MV-4-11 (cell line): ENCODE results near the gene DAP.
"Not testable (repeated sequence)": the region's sequence is repeated elsewhere in the genome, so short reads cannot be mapped to it uniquely, and the experiment has no call there.

Experiments used
- DNase-seq: peaks from one replicate; lab custom pipeline; 2025; lab: John Stamatoyannopoulos, UW

The DAP gene

GRCh38 chr5:10734037-10734709 lies 26.9 kb downstream of the DAP start:
- no peak for DNase-seq

GRCh38 chr5:10733426-10733825 lies 27.6 kb downstream of the DAP start:
- DNase-seq = no peak

GRCh38 chr5:10731913-10732312 lies 29.1 kb downstream of the DAP start:
- peak; percentile 38 for DNase-seq

GRCh38 chr5:10730043-10730351 lies 31.0 kb downstream of the DAP start:
- DNase-seq = no peak

- peak; percentile 94 for DNase-seq
Observed at GRCh38 chr5:10729320-10730042, 31.6 kb downstream of the DAP start.

- no peak for DNase-seq
Observed at GRCh38 chr5:10728679-10729078, 32.4 kb downstream of the DAP start.

- DNase-seq = no peak
Observed at GRCh38 chr5:10727861-10728260, 33.2 kb downstream of the DAP start.

- DNase-seq = no peak
Observed at GRCh38 chr5:10726913-10727517, 34.0 kb downstream of the DAP start.

GRCh38 chr5:10726179-10726912 lies 34.7 kb downstream of the DAP start:
- DNase-seq = no peak

GRCh38 chr5:10725636-10726035 lies 35.4 kb downstream of the DAP start:
- no peak for DNase-seq

GRCh38 chr5:10724781-10725507 lies 36.1 kb downstream of the DAP start:
- DNase-seq = no peak

GRCh38 chr5:10723514-10723913 lies 37.5 kb downstream of the DAP start:
- no peak for DNase-seq

- not testable (repeated sequence) for DNase-seq
Observed at GRCh38 chr5:10720766-10721165, 40.3 kb downstream of the DAP start.

GRCh38 chr5:10719965-10720364 lies 41.1 kb downstream of the DAP start:
- peak; percentile 48 for DNase-seq

- DNase-seq = not testable (repeated sequence)
Observed at GRCh38 chr5:10718617-10719016, 42.4 kb downstream of the DAP start.

GRCh38 chr5:10716825-10717224 lies 44.2 kb downstream of the DAP start:
- not testable (repeated sequence) for DNase-seq

GRCh38 chr5:10715605-10716290 lies 45.3 kb downstream of the DAP start:
- no peak for DNase-seq

- DNase-seq = no peak
Observed at GRCh38 chr5:10712574-10713366, 48.3 kb downstream of the DAP start.

GRCh38 chr5:10711562-10711961 lies 49.5 kb downstream of the DAP start:
- DNase-seq = no peak

- DNase-seq = no peak
Observed at GRCh38 chr5:10710513-10711128, 50.4 kb downstream of the DAP start.
